Suprapubic skin (tissue), 4 donors: ENCODE data around the gene TMEM150C. TPM values are rescaled to one million over a fixed set of nuclear protein-coding genes. Genes with fewer than 3 reads are reported as not detected.

Experiments
- DNase-seq, 2 donors: peaks; one replicate each; pipeline ENCODE4 v3.0.0-alpha.2; 2019; ENCODE audit warnings: low spot score in 2 of 2
- H3K27ac ChIP-seq: fragments of 200-600 bp; sonication (generic); one replicate; pipeline ENCODE4 v1.5.1; 2019
- H3K27me3 ChIP-seq: fragments of 200-600 bp; sonication (generic); one replicate; pipeline ENCODE4 v1.5.1; 2019
- H3K36me3 ChIP-seq: fragments of 200-600 bp; sonication (generic); one replicate; pipeline ENCODE4 v1.5.1; 2019
- H3K4me1 ChIP-seq: fragments of 200-600 bp; sonication (generic); one replicate; pipeline ENCODE4 v1.5.1; 2019
- H3K4me3 ChIP-seq: fragments of 200-600 bp; sonication (generic); one replicate; pipeline ENCODE4 v1.5.1; 2019; ENCODE audit warnings: mild to moderate bottlenecking
- H3K9me3 ChIP-seq: fragments of 200-600 bp; sonication (generic); one replicate; pipeline ENCODE4 v1.5.1; 2019
- EP300 ChIP-seq: sonication (generic); formaldehyde crosslinking; IDR thresholded peaks from one replicate; pipeline ENCODE4 v1.6.1; 2017; ENCODE audit warnings: antibody characterized with exemption
- POLR2A ChIP-seq, 2 donors: fragments of 450-650 bp; IDR thresholded peaks; one replicate each; pipeline ENCODE4 v1.6.1; 2017; ENCODE audit warnings: antibody characterized with exemption in 2 of 2, mild to moderate bottlenecking in 2 of 2, moderate library complexity in 2 of 2
- POLR2AphosphoS5 ChIP-seq, 3 donors: sonication (generic); formaldehyde crosslinking; IDR thresholded peaks; one replicate each; pipeline ENCODE4 v1.6.1; 2017; ENCODE audit warnings: antibody characterized with exemption in 3 of 3
- WGBS: methylation state at CpG from one replicate; pipeline ENCODE4 v1.1.5; 2018; 5-methylcytosine and 5-hydroxymethylcytosine counted together
- total RNA-seq, 4 donors: library from RNA; depleted of rRNA; stranded (reverse); fragments of >200 nt; gene quantifications; one replicate each; pipeline ENCODE4 v1.1.0, GENCODE V29; 2016
- TF ChIP-seq, protein P1 (sequence below), 2 donors: fragments of 200-600 bp in 1 of 2; fragments of 450-650 bp in 1 of 2; sonication (generic) in 1 of 2; IDR thresholded peaks; one replicate each; pipeline ENCODE4 v1.5.1; 2016 to 2019; ENCODE audit warnings: antibody characterized with exemption in 2 of 2, mild to moderate bottlenecking in 1 of 2, moderate library complexity in 1 of 2

TMEM150C gene
- total RNA-seq, 4 donors from 2014 or later: 3.2 to 10.7 (median 8.7) TPM

DNA sequence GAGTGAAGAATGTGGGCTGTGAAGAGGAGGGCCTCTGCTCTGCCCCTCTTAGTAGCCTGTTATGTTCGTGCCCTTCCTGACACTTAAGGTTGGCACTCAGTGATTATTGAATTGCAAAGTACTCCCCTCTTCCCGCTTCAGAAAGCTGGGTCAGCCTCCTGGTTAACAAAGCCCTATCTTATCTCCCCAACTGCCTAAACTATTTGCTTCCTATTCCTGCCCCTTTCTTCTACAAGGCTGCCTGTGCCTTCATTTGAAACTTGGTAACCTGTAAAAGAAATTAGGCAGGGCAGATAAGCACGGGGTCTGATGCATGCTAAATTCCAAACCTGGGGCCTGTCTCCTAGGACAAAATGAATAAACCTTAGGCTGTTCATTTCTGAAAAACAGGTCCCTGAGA lies 23.1 kb upstream of the TMEM150C start:
- no peak overlapping the region for H3K27ac ChIP-seq
- TF ChIP-seq, protein P1, sequence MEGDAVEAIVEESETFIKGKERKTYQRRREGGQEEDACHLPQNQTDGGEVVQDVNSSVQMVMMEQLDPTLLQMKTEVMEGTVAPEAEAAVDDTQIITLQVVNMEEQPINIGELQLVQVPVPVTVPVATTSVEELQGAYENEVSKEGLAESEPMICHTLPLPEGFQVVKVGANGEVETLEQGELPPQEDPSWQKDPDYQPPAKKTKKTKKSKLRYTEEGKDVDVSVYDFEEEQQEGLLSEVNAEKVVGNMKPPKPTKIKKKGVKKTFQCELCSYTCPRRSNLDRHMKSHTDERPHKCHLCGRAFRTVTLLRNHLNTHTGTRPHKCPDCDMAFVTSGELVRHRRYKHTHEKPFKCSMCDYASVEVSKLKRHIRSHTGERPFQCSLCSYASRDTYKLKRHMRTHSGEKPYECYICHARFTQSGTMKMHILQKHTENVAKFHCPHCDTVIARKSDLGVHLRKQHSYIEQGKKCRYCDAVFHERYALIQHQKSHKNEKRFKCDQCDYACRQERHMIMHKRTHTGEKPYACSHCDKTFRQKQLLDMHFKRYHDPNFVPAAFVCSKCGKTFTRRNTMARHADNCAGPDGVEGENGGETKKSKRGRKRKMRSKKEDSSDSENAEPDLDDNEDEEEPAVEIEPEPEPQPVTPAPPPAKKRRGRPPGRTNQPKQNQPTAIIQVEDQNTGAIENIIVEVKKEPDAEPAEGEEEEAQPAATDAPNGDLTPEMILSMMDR (IDR thresholded peaks at IDR 0.05): no peak
- TF ChIP-seq EP300: no peak
- no peak for TF ChIP-seq POLR2AphosphoS5 (IDR thresholded peaks at IDR 0.05)
- no peak for TF ChIP-seq POLR2A (IDR thresholded peaks at IDR 0.05)
- H3K27me3 ChIP-seq: no peaks in the 10 kb centered on the region
- H3K9me3 ChIP-seq: no peaks in the 10 kb centered on the region
- H3K4me3 ChIP-seq: no peak overlapping the region
- WGBS: 76% methylated on average over 3 of the region's 3 CpGs
- DNase-seq: no peak
- no peaks in the 10 kb centered on the region for H3K36me3 ChIP-seq
- H3K4me1 ChIP-seq: no peaks in the 10 kb centered on the region

DNA sequence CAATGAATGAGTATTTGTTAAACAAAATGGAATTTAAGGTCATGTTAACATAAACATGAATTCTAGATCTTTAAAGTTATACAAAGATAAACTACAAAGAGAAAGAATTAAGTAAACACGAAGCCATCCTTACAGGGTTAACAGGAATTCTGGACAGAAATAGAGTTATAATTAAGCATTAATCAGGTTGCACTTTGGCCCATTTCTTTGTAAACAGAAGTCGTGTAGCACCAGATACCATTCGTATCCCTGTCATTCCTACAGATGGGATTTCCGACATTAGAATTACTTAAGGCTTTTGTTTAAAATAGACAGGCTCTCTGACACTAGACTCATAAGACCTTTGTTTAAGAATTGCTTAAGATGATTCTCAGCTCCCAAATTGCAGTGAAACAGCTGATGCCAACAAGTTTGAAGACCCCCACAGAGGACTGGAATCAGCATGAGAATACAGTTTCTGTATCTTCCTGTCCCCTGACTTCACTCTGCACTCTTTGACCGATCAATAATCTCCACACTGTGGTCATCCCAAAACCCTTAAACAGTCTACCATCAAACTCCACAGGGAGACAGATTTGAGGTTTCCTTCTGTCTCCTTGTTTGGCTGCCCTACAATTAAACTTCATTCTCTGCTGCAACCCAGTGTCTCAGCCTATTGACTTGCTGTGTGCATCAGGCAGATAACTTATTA lies 22.3 kb upstream of the TMEM150C start:
- Histone ChIP-seq H3K4me3 (no peak overlapping the region), H3K27ac (no peak overlapping the region), H3K27me3 (no peaks in the 10 kb centered on the region), H3K36me3 (no peaks in the 10 kb centered on the region), H3K9me3 (no peaks in the 10 kb centered on the region), H3K4me1 (no peaks in the 10 kb centered on the region)
- no peak for TF ChIP-seq POLR2AphosphoS5 (IDR thresholded peaks at IDR 0.05)
- no peak for TF ChIP-seq POLR2A (IDR thresholded peaks at IDR 0.05)
- TF ChIP-seq EP300: no peak
- TF ChIP-seq, protein P1 (IDR thresholded peaks at IDR 0.05): no peak
- WGBS: 74% methylated on average over 5 of the region's 5 CpGs
- DNase-seq: no peak

DNA sequence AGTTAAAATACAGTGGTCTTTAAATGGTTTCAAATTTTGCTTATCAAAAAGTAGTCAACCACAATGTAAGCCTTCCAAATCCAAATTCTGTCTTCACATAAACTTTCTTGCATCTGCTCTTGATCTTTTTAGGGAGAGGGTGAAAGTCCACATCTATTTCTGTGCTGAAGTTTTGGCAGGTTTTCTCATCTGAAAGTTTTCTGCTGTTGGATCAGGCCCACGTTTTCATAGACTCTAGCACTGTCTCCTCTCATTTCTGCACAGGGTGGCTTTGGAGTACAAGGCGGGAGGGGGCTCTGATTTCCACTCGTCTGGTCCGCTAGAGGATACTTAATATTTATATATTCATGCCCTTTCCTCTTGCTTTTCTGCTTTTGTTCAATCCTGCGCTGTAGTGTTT lies 18.1 kb upstream of the TMEM150C start:
- TF ChIP-seq EP300 (no peak), POLR2AphosphoS5 (IDR thresholded peaks at IDR 0.05) (no peak), POLR2A (IDR thresholded peaks at IDR 0.05) (no peak)
- TF ChIP-seq, protein P1 (IDR thresholded peaks at IDR 0.05): no peak
- no peaks in the 10 kb centered on the region for H3K9me3 ChIP-seq
- no peaks in the 10 kb centered on the region for H3K36me3 ChIP-seq
- WGBS: 85% methylated on average over 5 of the region's 5 CpGs
- H3K4me1 ChIP-seq: no peaks in the 10 kb centered on the region
- no peak overlapping the region for H3K4me3 ChIP-seq
- H3K27me3 ChIP-seq: no peaks in the 10 kb centered on the region
- no peak overlapping the region for H3K27ac ChIP-seq
- no peak for DNase-seq

DNA sequence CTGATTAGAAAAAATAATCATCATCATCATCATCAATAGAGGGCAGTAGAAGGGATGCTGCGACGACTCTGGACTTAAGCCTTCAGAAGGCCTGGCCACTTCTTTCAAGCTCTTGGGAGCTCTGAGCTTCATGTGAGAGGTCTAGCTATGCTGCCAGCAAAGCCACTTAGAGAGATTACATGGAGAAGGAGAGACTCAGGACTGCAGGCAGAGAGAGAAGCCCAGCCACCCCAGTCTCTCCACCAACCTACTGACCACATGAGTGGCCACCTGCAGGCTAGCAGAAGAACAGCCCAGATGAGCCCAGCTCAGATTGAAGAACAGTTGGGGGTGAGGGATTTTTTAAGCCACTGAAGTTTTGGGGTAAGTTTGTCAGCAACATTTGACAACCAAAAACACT lies 17.1 kb upstream of the TMEM150C start:
- no peak overlapping the region for H3K4me3 ChIP-seq
- WGBS: 79% methylated on average over 2 of the region's 2 CpGs

DNA sequence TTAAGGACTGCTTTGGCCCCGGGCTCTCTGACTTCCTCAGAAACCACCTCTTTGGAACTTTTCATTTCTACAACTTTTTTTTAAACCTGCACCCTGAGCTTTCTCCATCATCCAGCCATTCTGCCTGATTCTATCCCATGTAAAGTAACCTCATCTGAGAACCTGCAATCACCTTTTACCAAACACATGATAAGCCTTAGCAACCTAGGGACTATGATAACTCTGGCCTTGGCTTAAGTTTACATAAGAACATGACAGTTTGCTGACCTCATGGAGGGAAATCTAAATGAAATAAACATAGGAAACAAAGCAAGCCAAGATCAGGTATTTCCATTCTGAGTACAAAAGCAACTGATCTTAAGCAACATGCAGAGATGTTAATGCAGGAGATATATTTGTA lies 15.7 kb upstream of the TMEM150C start:
- no peak for DNase-seq
- WGBS: 88% methylated on average over 1 of the region's 1 CpG
- H3K9me3 ChIP-seq: no peaks in the 10 kb centered on the region
- H3K36me3 ChIP-seq: no peaks in the 10 kb centered on the region
- TF ChIP-seq EP300: no peak
- TF ChIP-seq POLR2AphosphoS5 (IDR thresholded peaks at IDR 0.05): no peak
- TF ChIP-seq, protein P1 (IDR thresholded peaks at IDR 0.05): no peak
- no peak for TF ChIP-seq POLR2A (IDR thresholded peaks at IDR 0.05)
- H3K27me3 ChIP-seq: no peaks in the 10 kb centered on the region
- no peak overlapping the region for H3K27ac ChIP-seq
- no peaks in the 10 kb centered on the region for H3K4me1 ChIP-seq
- no peak overlapping the region for H3K4me3 ChIP-seq

More for the DNA sequence above, 17.1 kb upstream of the TMEM150C start:
- H3K4me1 ChIP-seq: no peaks in the 10 kb centered on the region
- TF ChIP-seq POLR2AphosphoS5 (IDR thresholded peaks at IDR 0.05) (no peak), EP300 (no peak), POLR2A (IDR thresholded peaks at IDR 0.05) (no peak)
- TF ChIP-seq, protein P1 (IDR thresholded peaks at IDR 0.05): no peak
- H3K27me3 ChIP-seq: no peaks in the 10 kb centered on the region
- H3K36me3 ChIP-seq: no peaks in the 10 kb centered on the region
- H3K9me3 ChIP-seq: no peaks in the 10 kb centered on the region
- H3K27ac ChIP-seq: no peak overlapping the region
- no peak for DNase-seq
